ENCODE data around the gene DUSP9.

The DUSP9 gene

DNA sequence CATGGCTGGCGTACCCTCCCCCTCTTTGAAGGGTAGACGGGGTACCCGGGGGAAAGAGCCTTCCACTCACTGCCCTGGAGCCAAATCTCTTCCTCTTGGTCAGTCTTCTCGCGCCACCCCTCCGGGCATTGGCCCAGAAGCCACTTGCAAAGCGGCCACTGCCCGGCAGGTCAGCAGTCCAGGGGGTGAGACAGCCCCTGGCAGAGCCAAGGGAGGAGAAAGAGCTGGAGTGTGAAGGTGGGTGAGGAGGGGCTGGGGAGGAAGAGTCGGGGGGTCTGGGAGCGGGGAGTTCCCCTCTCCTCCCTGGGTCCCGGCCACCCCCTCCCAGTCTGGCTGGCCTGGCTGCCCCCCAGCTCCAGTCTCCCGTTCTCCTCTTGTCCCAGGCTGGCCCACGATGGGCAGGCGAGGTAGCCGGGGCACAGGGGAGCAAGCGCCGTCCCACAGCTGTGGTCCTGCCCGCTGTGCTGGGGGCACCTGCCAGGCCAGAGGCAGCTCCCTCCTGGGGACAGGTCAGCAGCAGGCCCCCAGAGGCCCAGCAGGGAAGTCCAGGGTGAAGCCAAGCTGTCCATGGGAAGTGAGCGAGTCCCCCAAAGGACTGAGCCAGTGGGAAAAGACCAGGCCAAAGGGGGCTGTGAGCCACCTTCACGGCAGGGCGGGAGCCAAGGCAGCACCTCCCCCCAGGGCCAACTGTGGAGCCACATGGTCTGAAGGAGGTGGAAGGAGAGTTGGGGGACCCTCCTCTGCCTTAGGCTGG lies 21.6 kb upstream of the DUSP9 start:
- Histone ChIP-seq H3K4me2 (ENCODE audit: low read length) (no peak overlapping the region), H3K4me1 (ENCODE audit: control insufficient read depth, low read length) (no peaks in the 10 kb centered on the region), H3F3A (ENCODE audit: control insufficient read depth, insufficient read depth) (no peaks in the 10 kb centered on the region), H3K4me3 (ENCODE audit: low read length) (no peak overlapping the region), H3K79me2 (ENCODE audit: control insufficient read depth, low read length) (no peaks in the 10 kb centered on the region), H3K27me3 (ENCODE audit: control insufficient read depth, low read length) (no peaks in the 10 kb centered on the region), H3K36me3 (ENCODE audit: control insufficient read depth, low read length) (no peaks in the 10 kb centered on the region), H3K27ac (ENCODE audit: low read depth, low read length) (no peak overlapping the region), H4K20me1 (ENCODE audit: control insufficient read depth, insufficient read depth, low read depth, low read length) (no peaks in the 10 kb centered on the region), H3K9me2 (replicated peaks; ENCODE audit: control insufficient read depth, low read length) (no peaks in the 10 kb centered on the region), H3K9me3 (ENCODE audit: control insufficient read depth, insufficient read depth, low read length) (no peaks in the 10 kb centered on the region)
- TF ChIP-seq EZH2phosphoT487 (IDR thresholded peaks at IDR 0.05; ENCODE audit: borderline replicate concordance, low read length), result no peak
- no peak for TF ChIP-seq CTCF (IDR thresholded peaks at IDR 0.05; ENCODE audit: low read depth, low read length, poor library complexity, severe bottlenecking)

- H3K36me3 ChIP-seq (ENCODE audit: control insufficient read depth, low read length), result no peaks in the 10 kb centered on the region
- H3K27ac ChIP-seq (ENCODE audit: low read depth, low read length), result no peak overlapping the region
- H3K9me2 ChIP-seq (replicated peaks; ENCODE audit: control insufficient read depth, low read length), result no peaks in the 10 kb centered on the region
- H4K20me1 ChIP-seq (ENCODE audit: control insufficient read depth, insufficient read depth, low read depth, low read length), result no peaks in the 10 kb centered on the region
- no peaks in the 10 kb centered on the region for H3K4me1 ChIP-seq (ENCODE audit: control insufficient read depth, low read length)
- TF ChIP-seq EZH2phosphoT487 (IDR thresholded peaks at IDR 0.05; ENCODE audit: borderline replicate concordance, low read length) (no peak), CTCF (IDR thresholded peaks at IDR 0.05; ENCODE audit: low read depth, low read length, poor library complexity, severe bottlenecking) (no peak)
- no peaks in the 10 kb centered on the region for H3K79me2 ChIP-seq (ENCODE audit: control insufficient read depth, low read length)
- no peaks in the 10 kb centered on the region; the same call in 1 of the 2 replicates for H3K27me3 ChIP-seq (ENCODE audit: control insufficient read depth, low read length)
- no peak overlapping the region for H3K4me2 ChIP-seq (ENCODE audit: low read length)
- no peak overlapping the region for H3K4me3 ChIP-seq (ENCODE audit: low read length)
- H3K9me3 ChIP-seq (ENCODE audit: control insufficient read depth, insufficient read depth, low read length), result no peaks in the 10 kb centered on the region
- H3F3A ChIP-seq (ENCODE audit: control insufficient read depth, insufficient read depth), result no peaks in the 10 kb centered on the region
Measured at GRCh38 chrX:153626025-153626633, 20.9 kb upstream of the DUSP9 start.

- no peak overlapping the region for H3K27ac ChIP-seq (ENCODE audit: low read depth, low read length)
- no peak for TF ChIP-seq EZH2phosphoT487 (IDR thresholded peaks at IDR 0.05; ENCODE audit: borderline replicate concordance, low read length)
- TF ChIP-seq CTCF (IDR thresholded peaks at IDR 0.05; ENCODE audit: low read depth, low read length, poor library complexity, severe bottlenecking), result no peak
- no peaks in the 10 kb centered on the region for H3K79me2 ChIP-seq (ENCODE audit: control insufficient read depth, low read length)
Measured at GRCh38 chrX:153626863-153627674, 19.9 kb upstream of the DUSP9 start.

More at GRCh38 chrX:153626863-153627674, 19.9 kb upstream of the DUSP9 start:
- Histone ChIP-seq H3K27me3 (ENCODE audit: control insufficient read depth, low read length) (no peaks in the 10 kb centered on the region; the same call in 1 of the 2 replicates), H3K9me2 (replicated peaks; ENCODE audit: control insufficient read depth, low read length) (no peaks in the 10 kb centered on the region), H3K9me3 (ENCODE audit: control insufficient read depth, insufficient read depth, low read length) (no peaks in the 10 kb centered on the region), H3K4me3 (ENCODE audit: low read length) (no peak overlapping the region), H3F3A (ENCODE audit: control insufficient read depth, insufficient read depth) (no peaks in the 10 kb centered on the region), H3K36me3 (ENCODE audit: control insufficient read depth, low read length) (no peaks in the 10 kb centered on the region), H4K20me1 (ENCODE audit: control insufficient read depth, insufficient read depth, low read depth, low read length) (no peaks in the 10 kb centered on the region), H3K4me2 (ENCODE audit: low read length) (no peak overlapping the region), H3K4me1 (ENCODE audit: control insufficient read depth, low read length) (no peaks in the 10 kb centered on the region)

Data from DOHH2 (cell line).